Thyroid gland (tissue), 4 donors: ENCODE measurements around the gene FAM135A.

Source experiments
- POLR2A ChIP-seq, 2 donors: fragments of 450-650 bp; IDR thresholded peaks; one replicate each; pipeline ENCODE4 v1.6.1; 2017; ENCODE audit warnings: antibody characterized with exemption in 2 of 2, mild to moderate bottlenecking in 2 of 2, moderate library complexity in 1 of 2
- TF ChIP-seq, protein P1 (sequence below), 6 experiments: fragments of 200-600 bp in 3 of 6; fragments of 450-650 bp in 3 of 6; sonication (generic) in 3 of 6; IDR thresholded peaks; one replicate each; pipeline ENCODE4 v1.5.1; 2016 to 2019; ENCODE audit warnings: antibody characterized with exemption in 6 of 6, mild to moderate bottlenecking in 2 of 6, inconsistent platforms in 1 of 6, moderate library complexity in 1 of 6

DNA sequence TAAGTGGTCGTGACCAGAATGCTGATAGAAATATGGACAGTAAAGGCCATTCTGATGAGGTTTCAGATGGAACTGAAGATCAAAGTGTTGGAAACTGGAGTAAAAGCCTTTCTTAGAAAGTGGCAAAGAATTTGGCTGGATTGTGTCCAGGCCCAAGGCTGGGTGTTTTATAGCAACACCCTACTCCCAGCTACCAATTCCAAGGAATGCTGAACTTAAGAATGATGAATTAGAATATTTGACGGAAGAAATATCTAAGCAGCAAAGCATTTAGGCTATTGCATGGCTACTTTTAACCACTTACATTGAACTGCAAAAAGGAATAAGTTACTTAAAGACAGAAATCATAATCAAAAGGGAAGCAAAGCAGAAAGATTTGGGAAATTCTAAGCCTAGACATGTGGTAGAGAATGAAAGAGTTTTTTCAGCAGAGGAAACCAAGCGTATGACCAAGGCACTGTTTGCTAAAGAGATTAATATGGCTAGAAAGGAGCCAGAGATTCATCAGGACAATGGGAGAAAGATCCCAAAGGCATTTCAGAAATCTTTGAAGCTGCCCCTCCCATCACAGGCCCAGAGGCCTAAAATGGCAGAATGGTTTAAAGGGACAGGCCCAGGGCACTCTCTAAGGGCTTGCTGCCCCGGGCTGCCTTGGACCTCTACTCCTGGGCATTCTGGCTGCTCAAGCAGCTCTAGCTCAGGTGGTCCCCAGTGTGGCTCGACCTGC is 179.2 kb downstream of the FAM135A start:
- TF ChIP-seq, protein P1, sequence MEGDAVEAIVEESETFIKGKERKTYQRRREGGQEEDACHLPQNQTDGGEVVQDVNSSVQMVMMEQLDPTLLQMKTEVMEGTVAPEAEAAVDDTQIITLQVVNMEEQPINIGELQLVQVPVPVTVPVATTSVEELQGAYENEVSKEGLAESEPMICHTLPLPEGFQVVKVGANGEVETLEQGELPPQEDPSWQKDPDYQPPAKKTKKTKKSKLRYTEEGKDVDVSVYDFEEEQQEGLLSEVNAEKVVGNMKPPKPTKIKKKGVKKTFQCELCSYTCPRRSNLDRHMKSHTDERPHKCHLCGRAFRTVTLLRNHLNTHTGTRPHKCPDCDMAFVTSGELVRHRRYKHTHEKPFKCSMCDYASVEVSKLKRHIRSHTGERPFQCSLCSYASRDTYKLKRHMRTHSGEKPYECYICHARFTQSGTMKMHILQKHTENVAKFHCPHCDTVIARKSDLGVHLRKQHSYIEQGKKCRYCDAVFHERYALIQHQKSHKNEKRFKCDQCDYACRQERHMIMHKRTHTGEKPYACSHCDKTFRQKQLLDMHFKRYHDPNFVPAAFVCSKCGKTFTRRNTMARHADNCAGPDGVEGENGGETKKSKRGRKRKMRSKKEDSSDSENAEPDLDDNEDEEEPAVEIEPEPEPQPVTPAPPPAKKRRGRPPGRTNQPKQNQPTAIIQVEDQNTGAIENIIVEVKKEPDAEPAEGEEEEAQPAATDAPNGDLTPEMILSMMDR (IDR thresholded peaks at IDR 0.05) = no peak
- TF ChIP-seq POLR2A (IDR thresholded peaks at IDR 0.05) = no peak
